GM19468 (cell line): ENCODE measurements around the gene NDST1.

Experiments
- ATAC-seq: cut with Tn5 transposase; IDR thresholded peaks from one replicate; pipeline ENCODE4 v1.9.1; 2021; ENCODE audit warnings: mild to moderate bottlenecking, moderate library complexity, moderate number of reproducible peaks; ENCODE audit not compliant: unreplicated experiment; ENCODE audit errors: extremely low read depth

Gene NDST1

DNA sequence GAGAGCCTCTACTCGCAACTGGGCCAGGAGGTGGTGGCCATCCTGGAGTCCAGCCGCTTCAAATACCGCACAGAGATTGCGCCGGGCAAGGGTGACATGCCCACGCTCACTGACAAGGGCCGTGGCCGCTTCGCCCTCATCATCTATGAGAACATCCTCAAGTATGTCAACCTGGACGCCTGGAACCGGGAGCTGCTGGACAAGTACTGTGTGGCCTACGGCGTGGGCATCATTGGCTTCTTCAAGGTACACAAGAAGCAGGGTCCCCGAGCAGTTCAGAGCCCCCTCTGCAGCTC, 13.5 kb downstream of the NDST1 start:
- no peak for ATAC-seq

DNA sequence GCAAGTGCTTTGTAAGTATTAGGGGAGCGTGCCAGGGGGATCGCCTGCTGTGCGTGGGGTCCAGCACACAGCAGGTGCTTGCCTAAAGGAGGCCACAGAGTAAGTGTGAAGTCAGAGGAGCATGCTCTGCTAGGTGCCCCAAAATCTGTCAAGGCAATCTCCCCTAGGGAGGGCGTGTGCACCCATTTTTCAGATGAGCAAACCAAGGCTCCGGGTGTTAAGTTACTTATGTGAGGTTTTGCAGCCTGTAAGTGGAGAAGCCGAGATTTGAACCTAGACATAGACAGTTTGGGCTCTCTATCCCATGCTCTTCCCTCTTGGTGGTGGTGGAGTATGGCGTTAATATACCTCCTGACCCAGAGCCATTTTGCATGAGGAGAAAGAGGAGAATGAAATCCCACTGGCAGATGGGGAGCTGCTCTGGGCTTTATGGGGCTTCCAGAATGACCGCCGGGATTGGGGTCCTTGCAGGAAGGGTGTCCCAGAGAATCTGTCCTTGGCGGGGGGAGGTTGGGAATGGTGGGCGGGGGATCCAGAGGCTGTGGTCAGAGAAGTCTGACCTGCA, 14.1 kb downstream of the NDST1 start:
- ATAC-seq: no peak

DNA sequence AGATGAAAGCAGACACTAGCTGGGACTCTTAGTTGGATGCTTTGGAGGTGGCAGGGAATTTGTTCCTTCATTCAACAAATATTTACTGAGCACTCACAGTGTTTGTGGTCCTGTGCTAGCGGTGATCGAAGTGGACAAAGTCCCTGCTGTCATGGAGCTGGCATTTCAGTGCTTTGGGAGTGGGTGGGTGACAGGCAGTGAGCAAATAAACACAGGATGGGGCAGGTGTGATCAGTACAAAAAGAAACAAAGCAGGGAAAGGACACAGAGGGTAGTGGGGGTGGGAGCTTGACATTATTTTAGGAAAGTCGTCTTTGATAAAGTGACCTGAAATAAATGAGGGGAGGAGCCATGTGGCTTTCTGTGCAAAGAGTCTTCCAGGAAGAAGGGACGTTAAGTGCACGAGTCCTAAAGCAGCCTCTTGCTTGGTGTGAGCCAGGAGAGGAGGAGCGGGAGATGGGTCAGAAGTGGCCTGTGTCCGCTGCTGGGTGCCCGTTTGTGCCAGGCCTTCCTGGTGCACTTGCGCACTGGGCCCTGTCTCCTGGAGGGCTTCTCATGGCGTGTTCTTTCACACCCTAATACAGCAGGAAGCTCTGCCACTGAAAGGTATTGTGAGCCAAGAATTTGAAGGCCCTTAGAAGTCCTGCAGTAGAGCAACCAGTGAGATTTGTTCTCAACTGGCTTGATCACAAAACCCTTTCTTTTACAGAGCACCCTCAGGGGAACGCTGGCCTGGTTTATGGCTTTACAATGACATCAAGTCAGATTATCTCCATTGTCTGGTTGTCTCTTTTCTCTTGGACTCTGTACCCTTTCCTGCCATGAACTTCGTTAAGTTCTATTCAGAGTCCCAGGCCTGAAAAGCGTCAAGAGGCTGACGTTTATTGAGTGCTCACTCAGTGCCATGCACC, 14.8 kb downstream of the NDST1 start:
- ATAC-seq: no peak

DNA sequence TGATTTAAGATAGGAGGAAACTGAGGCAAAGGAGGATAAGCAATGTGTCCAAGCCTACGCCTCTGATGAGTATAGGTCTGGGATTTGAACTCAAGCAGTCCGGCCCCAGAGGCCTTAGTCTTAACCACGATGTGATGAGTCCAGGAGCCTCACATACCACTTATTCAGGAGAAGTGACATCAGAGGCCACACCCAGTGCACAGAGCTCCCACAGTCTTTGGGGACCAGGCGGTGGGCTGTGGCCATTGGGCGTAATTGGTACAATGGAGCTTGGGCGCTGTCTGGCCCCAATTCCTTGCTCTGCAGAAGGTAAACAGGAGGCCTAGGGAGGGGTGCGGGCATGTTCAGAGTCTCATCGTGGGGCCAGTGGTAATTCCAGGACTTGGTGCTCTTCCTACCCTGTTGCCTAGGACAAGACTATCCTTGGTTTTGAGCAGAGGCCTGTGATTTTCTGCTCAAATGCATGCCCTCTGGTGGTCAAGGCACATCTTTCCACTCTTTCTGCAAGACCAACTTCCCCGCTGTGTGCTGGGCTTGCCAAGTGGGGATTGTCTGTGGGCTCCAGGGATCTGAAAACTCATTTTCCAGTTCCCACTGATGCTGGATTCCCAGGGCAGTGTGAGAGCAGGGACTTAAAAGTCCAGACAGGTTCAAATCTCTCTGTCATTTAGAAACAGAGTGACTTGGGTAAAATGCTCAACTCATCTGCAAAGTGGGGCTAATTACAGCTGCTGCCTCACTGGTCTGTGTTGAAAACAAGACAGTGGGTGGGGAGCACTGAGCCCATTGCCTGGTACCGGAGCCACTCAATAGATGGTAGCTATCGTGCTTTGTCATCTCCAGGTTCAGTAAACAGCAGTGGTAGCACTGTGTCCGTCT, 15.8 kb downstream of the NDST1 start:
- no peak for ATAC-seq

DNA sequence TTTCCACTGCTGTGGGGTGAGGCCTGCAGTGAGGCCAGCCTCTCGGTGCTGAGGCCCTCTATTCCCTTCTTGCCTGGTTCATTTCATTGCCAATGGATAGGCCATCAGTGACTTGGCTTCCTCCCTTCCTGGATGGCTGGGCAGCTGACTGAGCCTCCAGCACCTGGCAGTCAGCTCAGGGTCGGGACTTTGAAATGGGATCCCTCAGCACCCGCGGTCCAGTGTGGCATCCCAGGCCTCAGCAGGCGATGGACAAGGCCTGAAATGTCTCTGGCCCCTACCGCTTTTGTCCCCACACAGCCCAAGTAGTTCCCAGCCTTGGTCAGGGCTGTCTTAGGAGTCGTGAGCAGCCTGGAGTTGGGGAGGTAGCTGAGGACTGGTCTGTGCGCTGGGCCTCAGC, 17.2 kb downstream of the NDST1 start:
- no peak for ATAC-seq

DNA sequence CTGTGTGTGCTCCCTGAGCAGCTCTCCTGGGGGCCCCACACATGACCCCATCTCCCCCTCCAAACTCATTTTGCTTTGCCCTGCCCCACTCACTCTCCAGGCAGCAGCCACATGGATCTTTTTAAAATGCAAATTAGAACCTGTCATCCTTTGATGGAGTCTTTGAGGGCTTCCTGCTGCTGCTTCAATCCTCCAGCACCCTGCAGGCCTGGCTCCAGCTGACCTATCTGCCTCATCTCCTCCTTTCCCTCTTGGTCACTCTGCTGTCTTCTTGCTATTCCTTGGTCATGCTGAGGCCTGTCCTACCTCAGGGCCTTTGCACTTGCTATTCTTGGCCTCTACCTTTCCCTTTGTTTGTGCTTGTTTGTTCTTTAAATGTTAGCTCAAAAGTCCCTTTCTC, 17.9 kb downstream of the NDST1 start:
- no peak for ATAC-seq

DNA sequence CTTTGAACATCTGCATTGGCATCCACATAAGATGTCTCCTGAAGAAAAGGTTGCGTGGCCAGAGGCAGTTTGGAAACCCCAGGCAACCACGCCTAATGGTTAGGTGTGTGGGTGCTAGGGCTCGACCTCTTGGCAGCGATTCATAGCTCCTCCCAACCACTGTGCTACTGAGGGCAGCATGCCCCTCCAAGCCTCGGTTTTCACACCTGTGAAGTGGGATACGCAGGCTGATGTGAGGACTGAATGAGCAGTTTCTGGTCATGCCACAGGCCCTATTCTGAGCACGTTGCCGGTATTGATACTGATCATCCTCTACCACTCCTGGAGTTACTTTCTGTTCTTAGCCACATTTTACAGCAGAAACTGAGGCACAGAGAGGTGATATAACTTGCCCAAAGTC, 19.1 kb downstream of the NDST1 start:
- no peak for ATAC-seq

DNA sequence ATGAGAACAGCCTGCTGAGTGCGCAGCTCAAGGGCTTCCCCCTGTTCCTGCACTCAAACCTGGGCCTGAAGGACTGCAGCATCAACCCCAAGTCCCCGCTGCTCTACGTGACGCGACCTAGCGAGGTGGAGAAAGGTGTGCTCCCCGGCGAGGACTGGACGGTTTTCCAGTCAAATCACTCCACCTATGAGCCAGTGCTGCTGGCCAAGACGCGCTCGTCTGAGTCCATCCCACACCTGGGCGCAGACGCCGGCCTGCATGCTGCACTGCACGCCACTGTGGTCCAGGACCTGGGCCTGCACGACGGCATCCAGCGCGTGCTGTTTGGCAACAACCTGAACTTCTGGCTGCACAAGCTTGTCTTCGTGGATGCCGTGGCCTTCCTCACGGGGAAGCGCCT, 19.9 kb downstream of the NDST1 start:
- no peak for ATAC-seq

DNA sequence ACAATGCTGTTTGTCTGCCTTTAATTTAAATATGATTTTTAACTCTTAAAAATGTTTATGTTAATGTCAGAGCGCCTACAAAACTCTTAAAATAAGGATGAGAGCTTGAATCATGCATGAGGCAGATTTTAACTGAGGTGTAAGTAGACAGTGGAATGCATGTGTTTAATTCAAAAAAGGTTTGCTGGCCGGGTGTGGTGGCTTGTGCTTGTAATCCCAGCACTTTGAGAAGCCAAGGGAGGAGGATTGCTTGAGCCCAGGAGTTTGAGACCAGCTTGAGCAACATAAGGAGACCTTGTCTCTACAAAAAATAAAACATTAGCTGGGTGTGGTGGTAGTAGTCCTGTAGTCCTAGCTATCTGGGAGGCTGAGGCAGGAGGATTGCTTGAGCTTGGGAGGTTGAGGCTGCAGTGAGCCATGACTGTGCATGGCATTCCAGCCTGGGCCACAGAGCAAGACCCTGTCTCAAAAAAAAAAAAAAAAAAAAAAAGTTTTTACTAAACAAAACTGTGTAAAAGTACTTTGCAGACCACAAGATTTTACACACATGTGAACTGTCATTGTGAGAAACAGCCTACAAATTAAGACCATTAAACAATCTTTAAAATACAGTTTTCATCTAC, 21.1 kb downstream of the NDST1 start:
- no peak for ATAC-seq

DNA sequence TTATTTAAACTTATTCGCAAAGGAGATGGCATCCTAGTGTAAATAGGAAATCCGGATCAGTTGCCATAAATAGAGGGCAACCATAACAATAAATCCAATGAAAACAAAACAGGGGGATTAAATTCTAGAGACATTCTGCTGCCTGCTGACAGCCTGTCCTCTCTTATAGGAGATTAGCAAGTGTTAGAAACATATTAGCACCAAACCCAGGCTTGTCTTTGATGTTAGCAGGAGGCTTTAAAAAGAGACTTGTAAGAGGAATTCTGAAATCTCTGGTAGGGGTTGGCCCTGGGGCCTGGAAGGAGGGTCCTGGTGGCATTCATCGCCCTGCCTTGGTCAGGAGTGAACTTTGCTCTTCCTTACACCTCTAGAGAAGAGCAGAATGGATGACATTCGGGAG, 21.6 kb downstream of the NDST1 start:
- ATAC-seq: no peak

DNA sequence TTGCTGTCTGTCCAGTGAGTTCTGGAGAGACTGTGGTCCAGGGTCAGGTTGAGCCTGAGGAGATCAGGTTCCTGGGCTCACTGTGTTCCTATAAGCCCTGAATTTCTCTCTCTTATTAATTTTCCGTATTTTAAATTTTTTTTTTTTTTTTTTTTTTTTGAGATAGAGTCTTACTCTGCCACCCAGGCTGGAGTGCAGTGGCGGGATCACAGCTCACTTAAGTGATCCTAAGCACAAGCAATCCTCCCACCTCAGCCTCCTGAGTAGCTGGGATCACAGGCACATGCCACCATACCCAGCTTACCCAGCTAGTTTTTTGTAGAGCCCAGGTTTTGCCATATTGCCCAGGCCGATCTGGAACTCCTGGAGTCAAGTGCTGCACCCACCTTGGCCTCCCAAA, 22.5 kb downstream of the NDST1 start:
- no peak for ATAC-seq

DNA sequence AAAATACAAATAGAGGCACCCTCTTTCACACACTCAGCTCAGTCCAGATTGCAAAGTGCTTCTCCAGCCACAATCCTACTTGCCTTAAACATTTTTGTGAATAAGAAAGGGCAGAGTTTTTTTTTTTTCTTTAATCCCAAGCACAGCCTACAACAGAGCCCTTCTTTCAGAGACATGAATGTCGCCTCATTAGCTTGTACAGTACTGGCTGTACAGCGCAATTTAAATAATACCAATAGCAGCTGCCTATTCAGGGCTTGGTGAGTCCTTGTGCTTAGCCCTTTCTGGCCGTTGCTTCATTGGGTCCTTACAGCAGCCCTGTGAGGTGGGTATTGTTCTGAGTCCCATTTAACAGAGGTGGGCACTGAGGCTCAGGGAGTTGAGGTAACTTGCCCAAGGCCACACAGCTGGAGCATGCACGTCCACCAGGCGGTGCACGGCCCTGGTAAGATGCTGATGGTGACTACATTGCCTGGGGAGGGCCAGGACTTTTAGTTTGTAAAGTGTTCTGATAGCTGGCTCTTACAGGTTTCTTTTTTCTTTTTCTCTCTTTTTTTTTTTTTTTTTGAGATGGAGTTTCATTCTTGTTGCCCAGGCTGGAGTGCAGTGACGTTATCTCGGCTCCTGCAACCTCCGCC, 23.1 kb downstream of the NDST1 start:
- ATAC-seq: no peak

DNA sequence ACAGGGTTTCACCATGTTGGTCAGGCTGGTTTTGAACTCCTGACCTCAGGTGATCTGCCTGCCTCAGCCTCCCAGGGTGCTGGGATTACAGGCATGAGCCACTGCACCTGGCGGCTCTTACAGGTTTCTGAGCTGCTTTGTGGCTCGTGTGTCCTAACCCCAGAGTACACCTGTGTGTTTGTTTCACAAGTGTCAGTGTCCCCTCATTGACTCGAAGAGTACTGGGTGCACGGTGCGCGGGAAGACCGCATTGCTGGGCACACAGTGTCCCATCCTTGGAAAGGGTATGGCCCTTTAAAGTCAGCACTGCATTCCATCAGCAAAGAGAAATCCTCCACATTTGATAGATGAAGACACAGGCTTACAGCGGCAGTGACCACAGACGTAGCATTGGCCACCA, 23.8 kb downstream of the NDST1 start:
- ATAC-seq: no peak

DNA sequence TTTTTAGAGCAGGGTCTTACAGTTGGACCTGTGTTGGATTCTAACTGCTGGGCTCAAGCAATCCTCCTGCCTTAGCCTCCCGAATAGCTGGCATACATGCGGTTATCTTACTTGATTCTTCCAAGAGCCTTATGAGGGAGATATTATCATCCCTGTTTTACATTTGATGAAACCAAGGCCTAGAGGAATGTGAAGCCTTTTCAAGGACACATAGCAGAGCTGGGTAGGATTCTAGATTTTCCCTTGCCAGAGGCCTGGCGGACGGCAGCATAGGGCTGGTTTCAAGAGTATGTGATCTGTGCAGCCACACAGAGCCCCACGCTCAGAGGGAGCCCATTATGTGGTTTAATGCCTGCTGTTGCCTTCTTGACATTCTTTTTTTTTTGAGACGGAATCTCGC, 24.2 kb downstream of the NDST1 start:
- ATAC-seq: no peak

DNA sequence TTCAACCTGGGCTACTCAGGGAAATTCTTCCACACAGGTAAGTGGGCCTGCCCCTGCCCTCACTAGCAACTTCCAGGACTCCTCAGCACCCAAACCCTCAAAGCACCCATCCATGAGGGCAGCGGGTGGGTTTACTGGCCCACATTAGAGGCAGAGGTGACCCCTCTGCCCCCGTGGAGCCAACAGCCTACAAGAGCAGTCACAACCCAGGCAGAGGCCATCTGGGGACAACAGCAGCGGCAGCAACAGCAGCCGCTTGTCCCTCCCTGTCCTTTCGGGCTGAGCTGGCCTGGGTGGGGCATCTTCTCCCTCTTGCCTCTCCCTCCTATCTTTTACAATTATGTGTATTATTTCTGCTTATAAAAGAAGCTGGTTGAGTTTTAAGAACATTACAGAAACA, 25.1 kb downstream of the NDST1 start:
- no peak for ATAC-seq

DNA sequence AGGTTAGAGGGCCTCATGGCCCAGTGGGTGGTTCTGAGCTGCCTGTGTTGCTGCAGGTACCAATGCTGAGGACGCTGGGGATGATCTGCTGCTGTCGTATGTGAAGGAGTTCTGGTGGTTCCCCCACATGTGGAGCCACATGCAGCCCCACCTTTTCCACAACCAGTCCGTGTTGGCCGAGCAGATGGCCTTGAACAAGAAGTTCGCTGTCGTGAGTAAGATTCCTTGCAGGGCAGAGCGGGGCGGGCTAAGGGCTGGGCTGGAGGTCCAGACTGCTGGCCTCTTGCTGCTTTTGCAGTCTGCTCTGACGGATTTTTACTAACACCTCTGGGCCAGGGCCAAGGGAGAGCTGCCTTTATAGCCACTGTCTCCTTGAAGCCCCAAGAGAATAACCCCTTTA, 26.9 kb downstream of the NDST1 start:
- ATAC-seq: no peak

DNA sequence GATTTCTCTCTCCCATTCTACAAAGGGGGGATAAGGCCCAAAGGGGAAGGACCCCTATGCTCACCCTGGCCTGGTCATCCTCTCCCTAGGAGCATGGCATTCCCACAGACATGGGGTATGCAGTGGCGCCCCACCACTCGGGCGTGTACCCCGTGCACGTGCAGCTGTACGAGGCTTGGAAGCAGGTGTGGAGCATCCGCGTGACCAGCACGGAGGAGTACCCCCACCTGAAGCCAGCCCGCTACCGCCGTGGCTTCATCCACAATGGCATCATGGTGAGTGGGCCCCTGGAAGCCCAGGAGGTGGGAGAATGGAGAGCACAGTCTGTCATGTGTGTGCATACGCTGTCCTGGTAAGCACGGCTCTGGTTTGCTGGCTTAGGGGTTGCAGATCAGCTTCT, 27.7 kb downstream of the NDST1 start:
- no peak for ATAC-seq

DNA sequence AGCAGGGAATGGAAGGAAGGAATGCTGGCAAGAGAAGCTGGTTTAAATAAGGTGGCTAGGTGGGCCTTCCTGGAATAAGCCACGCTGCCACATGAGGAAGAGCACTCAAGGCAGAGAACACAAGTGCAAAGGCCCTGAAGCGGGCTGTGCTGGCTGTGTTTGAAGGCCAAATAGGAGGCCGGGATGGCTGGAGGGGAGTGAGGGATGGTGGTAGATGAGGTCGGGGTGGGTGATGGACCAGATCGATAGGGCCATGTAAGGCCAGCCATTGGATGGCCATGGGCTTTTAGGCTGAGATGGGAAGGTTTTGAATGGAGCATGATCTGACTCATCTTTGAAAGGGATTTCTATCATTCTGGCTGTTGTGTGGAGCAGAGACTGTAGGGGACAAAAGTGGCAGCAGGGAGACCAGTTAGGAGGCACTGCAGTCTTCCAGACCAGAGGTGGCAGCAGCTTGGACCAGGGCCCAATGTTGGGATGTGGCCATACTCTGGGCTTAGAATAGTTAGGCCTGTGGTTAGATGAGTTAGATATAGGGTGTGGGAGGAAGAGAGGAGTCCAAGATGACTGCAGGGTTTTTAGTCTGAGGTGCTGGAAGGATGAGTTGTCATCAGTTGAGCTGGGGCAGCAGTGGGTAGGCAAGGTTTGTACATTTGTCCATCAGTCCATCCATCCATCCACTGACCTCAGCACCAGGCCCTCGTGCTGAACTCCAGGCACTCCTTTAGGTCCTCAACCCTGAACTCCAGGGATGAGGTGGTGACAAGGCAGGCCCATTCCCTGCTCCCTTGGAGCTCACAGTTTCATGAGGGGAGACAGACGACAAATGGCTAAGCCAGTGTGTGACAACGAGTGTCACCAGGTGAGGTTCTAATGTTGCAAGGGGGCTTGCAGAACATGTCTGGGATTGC, 30.3 kb downstream of the NDST1 start:
- no peak for ATAC-seq

DNA sequence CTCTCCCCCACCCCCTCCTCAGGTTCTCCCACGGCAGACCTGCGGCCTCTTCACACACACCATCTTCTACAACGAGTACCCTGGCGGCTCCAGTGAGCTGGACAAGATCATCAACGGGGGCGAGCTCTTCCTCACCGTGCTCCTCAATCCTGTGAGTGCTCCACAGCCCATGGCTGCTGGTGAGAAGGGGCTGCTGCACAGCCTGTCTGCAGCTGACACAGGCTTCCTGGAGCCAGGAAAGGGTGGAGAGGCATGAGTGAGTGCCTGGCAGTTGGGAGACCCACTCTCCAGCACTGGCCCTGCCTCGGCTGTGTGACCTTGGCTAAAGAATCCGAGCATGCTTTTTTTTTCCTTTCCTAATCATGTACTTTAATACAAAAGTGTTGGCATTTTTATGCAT, 31.3 kb downstream of the NDST1 start:
- ATAC-seq: no peak
